ENCODE measurements around the gene LCN6.

DNA sequence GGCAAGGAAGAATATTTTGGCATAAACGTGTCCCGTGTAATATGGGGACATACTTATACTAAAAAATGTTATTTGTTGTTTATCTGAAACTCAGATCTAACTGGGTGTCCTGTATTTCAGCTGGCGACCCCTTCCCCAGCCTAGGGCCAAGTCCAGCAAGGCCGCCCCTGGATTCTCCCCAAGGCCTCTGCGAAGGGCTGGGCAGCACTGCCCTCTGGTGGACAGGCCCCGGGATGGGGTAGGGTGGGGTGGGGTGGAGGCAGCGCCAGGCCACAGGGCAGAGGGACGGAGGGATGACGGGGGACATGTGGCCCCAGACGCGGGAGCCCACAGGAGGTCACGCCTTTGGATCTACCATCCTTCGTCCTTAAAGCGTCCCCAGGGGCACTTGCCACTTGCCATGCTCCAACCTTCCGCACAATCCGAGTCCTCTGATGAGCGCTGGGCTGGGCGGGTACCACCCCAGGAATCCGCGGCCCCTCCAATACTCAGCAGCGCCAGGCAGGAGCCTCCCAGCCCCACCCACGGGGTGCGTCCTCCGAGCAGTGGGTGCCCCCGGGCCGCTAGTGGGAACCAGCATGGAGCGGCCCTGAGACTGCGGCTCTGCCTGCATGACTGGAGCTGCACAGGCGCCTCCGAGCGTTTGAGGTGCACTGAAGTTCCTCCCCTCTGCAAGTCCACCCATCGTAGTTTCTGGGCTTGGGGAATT, 54.0 kb downstream of the LCN6 start:
- no peak for TF ChIP-seq NBN (IDR thresholded peaks at IDR 0.05; ENCODE audit: low read depth)
- no peak for TF ChIP-seq RAD51 (IDR thresholded peaks at IDR 0.05; ENCODE audit: borderline replicate concordance, low read depth)
- TF ChIP-seq, protein P1, sequence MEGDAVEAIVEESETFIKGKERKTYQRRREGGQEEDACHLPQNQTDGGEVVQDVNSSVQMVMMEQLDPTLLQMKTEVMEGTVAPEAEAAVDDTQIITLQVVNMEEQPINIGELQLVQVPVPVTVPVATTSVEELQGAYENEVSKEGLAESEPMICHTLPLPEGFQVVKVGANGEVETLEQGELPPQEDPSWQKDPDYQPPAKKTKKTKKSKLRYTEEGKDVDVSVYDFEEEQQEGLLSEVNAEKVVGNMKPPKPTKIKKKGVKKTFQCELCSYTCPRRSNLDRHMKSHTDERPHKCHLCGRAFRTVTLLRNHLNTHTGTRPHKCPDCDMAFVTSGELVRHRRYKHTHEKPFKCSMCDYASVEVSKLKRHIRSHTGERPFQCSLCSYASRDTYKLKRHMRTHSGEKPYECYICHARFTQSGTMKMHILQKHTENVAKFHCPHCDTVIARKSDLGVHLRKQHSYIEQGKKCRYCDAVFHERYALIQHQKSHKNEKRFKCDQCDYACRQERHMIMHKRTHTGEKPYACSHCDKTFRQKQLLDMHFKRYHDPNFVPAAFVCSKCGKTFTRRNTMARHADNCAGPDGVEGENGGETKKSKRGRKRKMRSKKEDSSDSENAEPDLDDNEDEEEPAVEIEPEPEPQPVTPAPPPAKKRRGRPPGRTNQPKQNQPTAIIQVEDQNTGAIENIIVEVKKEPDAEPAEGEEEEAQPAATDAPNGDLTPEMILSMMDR (IDR thresholded peaks at IDR 0.05 in 2 of 3, conservative IDR thresholded peaks at IDR 0.05 in 1 of 3; ENCODE audit: insufficient read depth in 2 of 3, low read depth in 1 of 3, low read length in 3 of 3), result peak; percentile 85 to 94 (median 85)

All from K562 (cell line).